HepG2 (cell line): Measurements from ENCODE around the gene AGT. TPM values are rescaled to one million over a fixed set of nuclear protein-coding genes. Genes with fewer than 3 reads are reported as not detected.
A peak's percentile ranks its signal among the peaks of the same experiment; 100 is the strongest.

Experiments
- ATAC-seq: fragments of 200-7000 bp; cut with Tn5 transposase; 3 replicates; pipeline ENCODE4 v1.9.1; 2020; ENCODE audit warnings: mild to moderate bottlenecking, moderate library complexity
- BruUV-seq: library from RNA; stranded (reverse); fragments of 400-500 nt; replicated peaks from 2 replicates; lab custom pipeline; 2021; lab: Mats Ljungman, UMichigan
- CTCF ChIA-PET: fragments of 300-600 bp; formaldehyde crosslinking; extraction: SDS; loops from one replicate; lab custom pipeline; 2021; ENCODE audit warnings: low total read pairs, inconsistent platforms, low intra/inter-chr PET ratio; lab: Yijun Ruan, JAX
- POLR2A ChIA-PET: fragments of 350-600 bp; sonication (Branson Sonifier 250); formaldehyde crosslinking; loops from one replicate; lab custom pipeline; 2020; ENCODE audit warnings: antibody characterized with exemption, inconsistent platforms; lab: Yijun Ruan, JAX
- DNase-seq: peaks from one replicate; pipeline ENCODE4 v3.0.0-alpha.2; 2015; ENCODE audit warnings: low spot score
- FAIRE-seq: peaks from 3 replicates; lab custom pipeline; 2011; peaks lifted over from hg19 to GRCh38; lab: Jason Lieb, UNC
- H2AFZ ChIP-seq: one replicate; pipeline ENCODE4 v1.6.1; 2011; ENCODE audit warnings: low read length, inconsistent platforms
- H3K27ac ChIP-seq: fragments of 300-600 bp; 3 replicates; pipeline ENCODE4 v1.8.0; 2011; ENCODE audit warnings: mixed run types, mild to moderate bottlenecking, mixed read lengths, low read length, inconsistent platforms; ENCODE audit not compliant: insufficient read depth; ENCODE audit errors: extremely low read length
- H3K27me3 ChIP-seq, 2 experiments: fragments of 200-600 bp in 1 of 2; 2 replicates in 1 of 2; 3 replicates in 1 of 2; pipeline versions ENCODE4 v1.6.0 to v1.8.0; 2011; ENCODE audit warnings: low read length in 2 of 2, mild to moderate bottlenecking in 2 of 2, moderate library complexity in 2 of 2, inconsistent platforms in 1 of 2; ENCODE audit not compliant: insufficient read depth in 2 of 2, control insufficient read depth in 1 of 2
- H3K36me3 ChIP-seq, 2 experiments: fragments of 200-600 bp in 1 of 2; replicated peaks in 1 of 2; 2 replicates in 1 of 2; 3 replicates in 1 of 2; pipeline versions ENCODE4 v1.5.1 to v1.8.0; 2011; ENCODE audit warnings: low read length in 2 of 2, inconsistent platforms in 1 of 2; ENCODE audit not compliant: insufficient read depth in 2 of 2, control insufficient read depth in 1 of 2
- H3K4me1 ChIP-seq: 2 replicates; pipeline ENCODE4 v1.5.1; 2012; ENCODE audit warnings: low read length, inconsistent platforms; ENCODE audit not compliant: insufficient read depth
- H3K4me2 ChIP-seq: 2 replicates; pipeline ENCODE4 v1.6.0; 2011; ENCODE audit warnings: low read depth, low read length, inconsistent platforms
- H3K4me3 ChIP-seq, 3 experiments: fragments of 200-600 bp in 1 of 3; sonication (generic), shearing (Covaris generic) in 1 of 3; replicated peaks in 1 of 3; 2 replicates each; pipeline ENCODE4 v1.5.1; 2011 to 2016; ENCODE audit warnings: low read length in 3 of 3, inconsistent platforms in 2 of 3, low read depth in 2 of 3, mild to moderate bottlenecking in 2 of 3, control low read depth in 1 of 3, mixed read lengths in 1 of 3; ENCODE audit not compliant: insufficient read depth in 1 of 3
- H3K79me2 ChIP-seq: one replicate; pipeline ENCODE4 v1.6.1; 2011; ENCODE audit warnings: low read length, inconsistent platforms; ENCODE audit not compliant: insufficient read depth
- H3K9ac ChIP-seq: 2 replicates; pipeline ENCODE4 v1.6.0; 2011; ENCODE audit warnings: mild to moderate bottlenecking, low read depth, low read length, inconsistent platforms; ENCODE audit not compliant: insufficient read depth
- H3K9me3 ChIP-seq: 2 replicates; pipeline ENCODE4 v1.5.1; 2012; ENCODE audit warnings: mild to moderate bottlenecking, low read length
- H4K20me1 ChIP-seq: 2 replicates; pipeline ENCODE4 v1.6.0; 2011; ENCODE audit warnings: inconsistent platforms, mild to moderate bottlenecking, low read length, moderate library complexity; ENCODE audit not compliant: insufficient read depth
- FOSL2 ChIP-seq: sonication (generic); formaldehyde crosslinking; IDR thresholded peaks from 2 replicates; pipeline ENCODE4 v1.4.0; 2020; ENCODE audit warnings: missing genetic modification reagents
- JUND ChIP-seq: sonication (generic); formaldehyde crosslinking; IDR thresholded peaks from 2 replicates; pipeline ENCODE4 v1.8.0; 2022; ENCODE audit warnings: mild to moderate bottlenecking, missing genetic modification reagents
- LCORL ChIP-seq, 2 experiments: fragments of 450-650 bp in 1 of 2; sonication (generic) in 1 of 2; formaldehyde crosslinking in 1 of 2; IDR thresholded peaks; 2 replicates each; pipeline versions ENCODE4 v1.5.0 to v1.6.1; 2017 to 2020; ENCODE audit warnings: antibody characterized with exemption in 1 of 2, missing genetic modification reagents in 1 of 2
- NR2F2 ChIP-seq: IDR thresholded peaks from 2 replicates; pipeline ENCODE4 v1.6.1; 2012; ENCODE audit warnings: low read depth, inconsistent platforms, borderline replicate concordance
- SPEN ChIP-seq: sonication (generic); formaldehyde crosslinking; IDR thresholded peaks from 2 replicates; pipeline ENCODE4 v1.5.1; 2020; ENCODE audit warnings: low read depth, mild to moderate bottlenecking, missing genetic modification reagents
- ZNF224 ChIP-seq: sonication (generic); formaldehyde crosslinking; IDR thresholded peaks from 2 replicates; pipeline ENCODE4 v1.5.0; 2020; ENCODE audit warnings: mild to moderate bottlenecking, missing genetic modification reagents
- ZNF30 ChIP-seq: sonication (generic); formaldehyde crosslinking; IDR thresholded peaks from 2 replicates; pipeline ENCODE4 v1.5.0; 2020; ENCODE audit warnings: mild to moderate bottlenecking, missing genetic modification reagents
- ZNF530 ChIP-seq: sonication (generic); formaldehyde crosslinking; IDR thresholded peaks from 2 replicates; pipeline ENCODE4 v1.5.0; 2020; ENCODE audit warnings: low read depth, mild to moderate bottlenecking, missing genetic modification reagents
- ZNF629 ChIP-seq: sonication (generic); formaldehyde crosslinking; conservative IDR thresholded peaks from 2 replicates; pipeline ENCODE4 v1.5.0; 2020; ENCODE audit warnings: missing genetic modification reagents
- WGBS: methylation state at CpG from one replicate; pipeline ENCODE4 v1.1.6; 2017; ENCODE audit warnings: low lambda C conversion rate; 5-methylcytosine and 5-hydroxymethylcytosine counted together
- in situ Hi-C: cut with HindIII; loops from 2 replicates; pipeline ENCODE4 v1.10.0; 2017; ENCODE audit warnings: low pct_unique_long_range_greater_than_20kb; ENCODE audit not compliant: extremely low pct_ligation_motif_present
- intact Hi-C: fragments of 100-400 bp; cut with micrococcal nuclease; formaldehyde crosslinking; loops from one replicate; pipeline ENCODE4 v1.10.0; 2022; ENCODE audit not compliant: unreplicated experiment
- polyA plus RNA-seq, 8 experiments: library from polyadenylated mRNA; depleted of rRNA in 3 of 8; stranded (reverse) in 7 of 8; unstranded in 1 of 8; fragments of >200 nt; fragmentation: Illumina TruSeq in 4 of 8; extraction: Trizol in 4 of 8; gene quantifications; 2 replicates each; pipeline versions ENCODE4 v1.2.1 to v1.2.3, GENCODE V29; 2011 to 2016; ENCODE audit warnings: low read depth in 4 of 8, missing spikeins in 1 of 8, mixed read lengths in 1 of 8; ENCODE audit not compliant: insufficient read depth in 1 of 8
- total RNA-seq, 5 experiments: library from RNA; depleted of rRNA; stranded (reverse); fragments of >200 nt; fragmentation: Illumina TruSeq; extraction: Trizol; gene quantifications; 2 replicates each; pipeline ENCODE4 v1.2.3, GENCODE V29; 2016; ENCODE audit warnings: low read depth in 1 of 5
- TF ChIP-seq, protein P1 (sequence below): sonication (generic); formaldehyde crosslinking; IDR thresholded peaks from 2 replicates; pipeline ENCODE4 v1.5.0; 2020; ENCODE audit warnings: mild to moderate bottlenecking, low read depth, missing genetic modification reagents, borderline replicate concordance
- TF ChIP-seq, protein P2 (sequence below): IDR thresholded peaks from 2 replicates; pipeline ENCODE4 v1.6.1; 2016; ENCODE audit warnings: missing compliant biosample characterization, missing genetic modification reagents, borderline replicate concordance
- TF ChIP-seq, protein P3 (sequence below), 2 experiments: sonication (generic) in 1 of 2; formaldehyde crosslinking in 1 of 2; IDR thresholded peaks; 2 replicates each; pipeline versions ENCODE4 v1.5.1 to v1.6.1; 2011 to 2020; ENCODE audit warnings: borderline replicate concordance in 1 of 2, low read depth in 1 of 2, low read length in 1 of 2, mild to moderate bottlenecking in 1 of 2, missing genetic modification reagents in 1 of 2, moderate library complexity in 1 of 2
- TF ChIP-seq, protein P4 (sequence below): sonication (generic); formaldehyde crosslinking; IDR thresholded peaks from 2 replicates; pipeline ENCODE4 v1.5.1; 2020; ENCODE audit warnings: mild to moderate bottlenecking, missing genetic modification reagents, moderate library complexity

AGT gene
- total and polyA plus RNA-seq, 2 of the 13 experiments (the other 11 are each of a cell fraction or from before 2014, with no cell fraction given) = 892 to 2,071 TPM

DNA sequence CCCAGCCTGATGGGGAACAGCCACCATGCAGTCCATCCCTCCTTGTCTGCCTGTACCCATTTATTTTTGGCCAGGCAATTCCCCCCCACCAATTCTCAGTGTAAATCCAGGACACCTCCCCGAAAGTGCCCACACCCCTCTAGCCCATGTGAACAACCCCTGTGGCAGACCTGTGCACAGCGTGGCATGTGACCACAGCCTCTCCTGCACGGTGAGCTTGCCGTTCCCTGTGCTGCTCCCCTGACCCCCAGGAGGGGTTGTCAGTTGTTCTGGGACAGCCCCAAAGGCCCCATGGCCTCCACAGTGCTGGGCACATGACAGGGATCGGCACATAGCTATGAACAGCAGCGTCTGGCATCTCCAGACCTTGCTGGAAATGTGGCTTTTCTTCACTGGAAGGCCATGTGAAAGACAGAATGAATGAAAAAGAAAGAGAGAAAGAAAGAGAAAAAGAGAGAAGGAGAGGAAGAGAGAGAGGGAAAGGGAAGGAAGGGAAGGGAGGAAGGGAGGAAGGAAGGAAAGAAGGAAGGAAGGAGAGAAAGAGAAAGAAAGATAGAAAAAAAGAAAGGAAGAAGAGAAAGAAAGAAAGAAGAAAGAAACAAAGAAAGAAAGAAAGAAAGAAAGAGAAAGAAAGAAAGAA, 37.2 kb upstream of the AGT start (continued):
- TF ChIP-seq ZNF224 = no peak
- TF ChIP-seq ZNF629 (CRISPR knock-in tag) = no peak
- no peak for TF ChIP-seq JUND (CRISPR knock-in tag)

DNA sequence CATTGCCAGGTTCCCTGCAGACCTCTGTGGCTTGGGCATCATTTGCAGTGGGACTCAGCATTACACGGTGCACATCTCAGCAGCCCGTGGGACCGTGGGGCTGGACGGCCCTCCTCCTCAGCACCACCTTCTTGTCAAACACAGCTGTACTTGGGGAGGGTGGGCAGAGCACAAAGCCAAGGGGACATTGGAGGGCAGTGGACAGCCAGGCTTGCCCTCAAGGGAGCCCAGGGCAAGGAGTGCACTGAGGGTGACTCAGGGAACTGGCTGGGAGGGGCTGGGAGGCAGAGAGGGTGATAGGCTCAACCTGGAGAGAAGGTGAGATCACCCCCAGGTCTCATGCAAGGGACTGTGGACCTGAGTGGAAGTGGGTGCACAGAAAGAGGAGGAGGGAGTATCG, 36.7 kb upstream of the AGT start:
- no peaks in the 10 kb centered on the region for H3K9me3 ChIP-seq
- ChIA-PET POLR2A (interaction anchor here (3.9 kb wide), 1 partner anchor 37 kb away, joined by 46 read pairs; the partner anchor contains the start of gene AGT), CTCF (no interaction called here)
- 28% methylated on average over 5 of the region's 5 CpGs for WGBS
- H4K20me1 ChIP-seq = no peaks in the 10 kb centered on the region
- DNase-seq (no peak), FAIRE-seq (no peak), ATAC-seq (no peak)
- in situ Hi-C loops (no loop called here), intact Hi-C loops (loop anchor here (2.0 to 5.0 kb wide), 2 partner anchors 22 to 38 kb away; partner anchors contain the start of gene AGT)
- no peak overlapping the region for H2AFZ ChIP-seq
- peak overlapping the region; percentile 87 for H3K4me2 ChIP-seq
- H3K36me3 ChIP-seq = no peaks in the 10 kb centered on the region
- H3K79me2 ChIP-seq = no peaks in the 10 kb centered on the region
- peaks cover 92% of the 10 kb centered on the region for H3K4me1 ChIP-seq
- H3K27ac ChIP-seq = no peak overlapping the region
- no peak for TF ChIP-seq LCORL (IDR thresholded peaks at IDR 0.05)
- 0 out of 2 replicates have a peak, but pooled peaks have one; percentile 15 for TF ChIP-seq LCORL (CRISPR knock-in tag; IDR thresholded peaks at IDR 0.05)
- TF ChIP-seq, protein P1, sequence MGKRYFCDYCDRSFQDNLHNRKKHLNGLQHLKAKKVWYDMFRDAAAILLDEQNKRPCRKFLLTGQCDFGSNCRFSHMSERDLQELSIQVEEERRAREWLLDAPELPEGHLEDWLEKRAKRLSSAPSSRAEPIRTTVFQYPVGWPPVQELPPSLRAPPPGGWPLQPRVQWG (CRISPR knock-in tag) = no peak
- 0 out of 2 replicates have a peak, but pooled peaks have one; percentile 9 for TF ChIP-seq FOSL2 (CRISPR knock-in tag)
- no peak for TF ChIP-seq ZNF30 (CRISPR knock-in tag)
- TF ChIP-seq ZNF530 = no peak
- no peak for TF ChIP-seq NR2F2
- TF ChIP-seq, protein P2, sequence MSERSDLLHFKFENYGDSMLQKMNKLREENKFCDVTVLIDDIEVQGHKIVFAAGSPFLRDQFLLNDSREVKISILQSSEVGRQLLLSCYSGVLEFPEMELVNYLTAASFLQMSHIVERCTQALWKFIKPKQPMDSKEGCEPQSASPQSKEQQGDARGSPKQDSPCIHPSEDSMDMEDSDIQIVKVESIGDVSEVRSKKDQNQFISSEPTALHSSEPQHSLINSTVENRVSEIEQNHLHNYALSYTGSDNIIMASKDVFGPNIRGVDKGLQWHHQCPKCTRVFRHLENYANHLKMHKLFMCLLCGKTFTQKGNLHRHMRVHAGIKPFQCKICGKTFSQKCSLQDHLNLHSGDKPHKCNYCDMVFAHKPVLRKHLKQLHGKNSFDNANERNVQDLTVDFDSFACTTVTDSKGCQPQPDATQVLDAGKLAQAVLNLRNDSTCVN = no peak
- TF ChIP-seq, protein P3, sequence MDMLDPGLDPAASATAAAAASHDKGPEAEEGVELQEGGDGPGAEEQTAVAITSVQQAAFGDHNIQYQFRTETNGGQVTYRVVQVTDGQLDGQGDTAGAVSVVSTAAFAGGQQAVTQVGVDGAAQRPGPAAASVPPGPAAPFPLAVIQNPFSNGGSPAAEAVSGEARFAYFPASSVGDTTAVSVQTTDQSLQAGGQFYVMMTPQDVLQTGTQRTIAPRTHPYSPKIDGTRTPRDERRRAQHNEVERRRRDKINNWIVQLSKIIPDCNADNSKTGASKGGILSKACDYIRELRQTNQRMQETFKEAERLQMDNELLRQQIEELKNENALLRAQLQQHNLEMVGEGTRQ (IDR thresholded peaks at IDR 0.05; ENCODE audit: low read depth, low read length) = no peak
- TF ChIP-seq, protein P3 (CRISPR knock-in tag; IDR thresholded peaks at IDR 0.05; ENCODE audit: borderline replicate concordance) = no peak
- no peak for TF ChIP-seq SPEN (CRISPR knock-in tag)
- TF ChIP-seq, protein P4, sequence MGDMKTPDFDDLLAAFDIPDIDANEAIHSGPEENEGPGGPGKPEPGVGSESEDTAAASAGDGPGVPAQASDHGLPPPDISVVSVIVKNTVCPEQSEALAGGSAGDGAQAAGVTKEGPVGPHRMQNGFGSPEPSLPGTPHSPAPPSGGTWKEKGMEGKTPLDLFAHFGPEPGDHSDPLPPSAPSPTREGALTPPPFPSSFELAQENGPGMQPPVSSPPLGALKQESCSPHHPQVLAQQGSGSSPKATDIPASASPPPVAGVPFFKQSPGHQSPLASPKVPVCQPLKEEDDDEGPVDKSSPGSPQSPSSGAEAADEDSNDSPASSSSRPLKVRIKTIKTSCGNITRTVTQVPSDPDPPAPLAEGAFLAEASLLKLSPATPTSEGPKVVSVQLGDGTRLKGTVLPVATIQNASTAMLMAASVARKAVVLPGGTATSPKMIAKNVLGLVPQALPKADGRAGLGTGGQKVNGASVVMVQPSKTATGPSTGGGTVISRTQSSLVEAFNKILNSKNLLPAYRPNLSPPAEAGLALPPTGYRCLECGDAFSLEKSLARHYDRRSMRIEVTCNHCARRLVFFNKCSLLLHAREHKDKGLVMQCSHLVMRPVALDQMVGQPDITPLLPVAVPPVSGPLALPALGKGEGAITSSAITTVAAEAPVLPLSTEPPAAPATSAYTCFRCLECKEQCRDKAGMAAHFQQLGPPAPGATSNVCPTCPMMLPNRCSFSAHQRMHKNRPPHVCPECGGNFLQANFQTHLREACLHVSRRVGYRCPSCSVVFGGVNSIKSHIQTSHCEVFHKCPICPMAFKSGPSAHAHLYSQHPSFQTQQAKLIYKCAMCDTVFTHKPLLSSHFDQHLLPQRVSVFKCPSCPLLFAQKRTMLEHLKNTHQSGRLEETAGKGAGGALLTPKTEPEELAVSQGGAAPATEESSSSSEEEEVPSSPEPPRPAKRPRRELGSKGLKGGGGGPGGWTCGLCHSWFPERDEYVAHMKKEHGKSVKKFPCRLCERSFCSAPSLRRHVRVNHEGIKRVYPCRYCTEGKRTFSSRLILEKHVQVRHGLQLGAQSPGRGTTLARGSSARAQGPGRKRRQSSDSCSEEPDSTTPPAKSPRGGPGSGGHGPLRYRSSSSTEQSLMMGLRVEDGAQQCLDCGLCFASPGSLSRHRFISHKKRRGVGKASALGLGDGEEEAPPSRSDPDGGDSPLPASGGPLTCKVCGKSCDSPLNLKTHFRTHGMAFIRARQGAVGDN (CRISPR knock-in tag) = peak; percentile 35; the same call in 1 of the 2 replicates
- BruUV-seq = no TSS peak
- peak overlapping the region in 1 of 3 experiments; percentile 30; a peak in 1 of 6 replicates for H3K4me3 ChIP-seq
- no peaks in the 10 kb centered on the region for H3K27me3 ChIP-seq
- no peak overlapping the region for H3K9ac ChIP-seq
